NCI-H2196 treated with DMSO at 0.1 percent for 48 hours (cell line): ENCODE data around the gene DNLZ.
"Not testable (repeated sequence)": the region's sequence is repeated elsewhere in the genome, so short reads cannot be mapped to it uniquely, and the experiment has no call there.

Source experiments
- DNase-seq: peaks from one replicate; lab custom pipeline; 2025; ENCODE audit not compliant: unreplicated experiment; lab: John Stamatoyannopoulos, UW

DNLZ gene

DNA sequence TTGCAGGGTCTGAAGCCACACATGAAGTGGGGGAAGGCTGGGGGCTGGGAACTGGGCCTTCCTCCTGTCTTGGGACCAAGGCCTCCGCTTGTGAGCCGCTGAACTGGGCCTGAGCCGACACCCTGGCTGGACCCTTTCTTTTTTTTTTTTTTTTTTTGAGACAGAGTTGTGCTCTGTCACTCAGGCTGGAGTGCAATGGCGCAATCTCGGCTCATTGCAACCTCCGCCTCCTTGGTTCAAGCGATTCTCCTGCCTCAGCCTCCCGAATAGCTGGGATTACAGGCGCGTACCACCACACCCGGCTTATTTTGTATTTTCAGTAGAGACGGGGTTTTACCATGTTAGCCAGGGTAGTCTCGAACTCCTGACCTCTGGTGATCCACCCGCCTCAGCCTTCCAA is 44.3 kb downstream of the DNLZ start:
- not testable (repeated sequence) for DNase-seq

DNA sequence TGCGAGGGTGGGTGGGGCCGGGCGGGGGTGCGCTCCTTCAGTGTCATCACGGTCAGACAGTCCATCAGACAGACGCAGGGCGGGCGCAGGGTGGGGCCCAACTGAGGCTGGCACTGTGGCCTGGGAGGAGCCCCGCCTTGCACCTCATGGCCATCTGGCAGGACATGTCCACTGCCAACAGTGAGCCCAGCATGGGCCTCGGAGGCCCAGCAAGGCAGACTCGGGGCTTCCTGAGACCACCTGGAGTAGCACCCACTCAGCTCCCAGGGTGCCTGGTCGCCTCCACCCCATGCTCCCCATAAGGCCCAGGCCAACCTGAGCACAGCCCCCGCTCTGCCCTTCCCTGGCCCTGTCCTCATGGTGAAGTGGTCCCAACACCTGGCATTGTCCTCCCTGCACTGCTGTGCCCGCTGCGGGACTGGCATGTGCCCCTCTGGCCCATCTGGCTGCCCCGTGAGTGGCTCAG is 44.7 kb downstream of the DNLZ start:
- DNase-seq, result no peak

DNA sequence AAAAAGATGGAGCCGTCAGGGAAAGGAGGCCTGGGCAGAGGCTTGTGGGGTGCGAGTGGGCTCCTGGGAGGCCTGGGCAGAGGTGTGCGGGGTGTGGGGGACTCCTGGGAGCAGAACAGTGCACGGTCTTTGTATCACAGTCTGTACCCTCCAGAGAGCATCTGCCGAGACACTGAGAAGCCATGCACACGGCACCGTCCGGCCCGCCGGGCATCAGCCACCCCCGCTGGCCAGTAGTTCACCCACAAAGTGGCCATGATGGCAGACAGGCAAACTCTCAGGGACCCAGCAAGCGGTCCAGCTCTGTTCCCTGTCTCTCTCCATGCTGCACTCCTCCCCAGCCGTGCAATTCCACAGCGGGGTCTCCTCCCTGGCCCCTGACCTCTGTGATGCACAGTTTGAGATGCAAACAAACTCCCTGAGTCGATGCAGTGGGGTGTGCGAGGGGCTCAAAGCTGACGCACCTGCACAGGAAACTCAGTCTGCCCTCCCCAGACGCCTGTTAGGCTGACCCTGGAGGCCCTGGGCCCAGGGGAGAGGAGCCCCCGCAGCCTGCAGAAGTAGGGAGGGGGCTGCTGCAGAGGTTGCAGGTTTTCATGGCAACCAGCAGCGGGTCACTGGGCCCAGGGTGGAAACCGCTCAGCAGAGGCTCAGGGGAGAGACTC is 45.3 kb downstream of the DNLZ start:
- no peak for DNase-seq

GRCh38 chr9:136317695-136318094 is 45.8 kb downstream of the DNLZ start:
- no peak for DNase-seq

DNA sequence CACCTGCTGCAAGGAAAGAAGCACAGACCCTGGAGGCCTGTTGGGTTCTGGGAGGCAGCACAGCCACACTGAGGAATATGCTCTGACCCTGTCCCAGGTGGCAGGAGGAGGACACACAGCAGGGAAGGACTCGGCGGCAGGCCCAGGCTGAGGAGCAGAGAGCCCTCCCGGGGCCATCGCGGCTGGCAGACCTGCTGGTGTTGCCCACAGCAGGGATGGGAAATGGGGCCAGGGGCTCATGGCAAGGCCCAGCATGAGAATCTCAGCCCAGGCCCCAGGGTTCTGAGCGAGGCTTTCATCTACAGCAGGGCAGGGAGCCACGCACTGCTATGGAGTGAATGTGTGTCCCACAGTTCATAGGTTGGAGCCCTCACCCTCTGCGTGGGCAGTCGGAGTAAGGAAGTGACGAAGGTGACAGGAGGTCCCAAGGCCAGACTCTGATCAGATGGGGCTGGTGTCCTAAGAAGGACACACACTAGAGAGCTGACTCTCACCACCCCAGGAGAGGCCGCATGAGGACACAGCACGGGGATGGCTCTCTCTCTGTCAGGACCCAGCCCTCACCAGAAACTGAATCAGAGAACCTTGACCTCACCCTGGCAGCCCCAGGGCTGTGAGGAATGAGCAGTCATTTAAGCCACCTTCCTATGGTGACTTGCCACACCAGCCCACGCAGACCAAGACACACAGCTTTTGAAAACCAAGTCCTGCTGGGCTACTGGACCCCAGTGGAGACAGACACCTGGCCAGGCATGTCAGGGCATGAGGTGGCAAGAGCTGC is 46.5 kb downstream of the DNLZ start:
- no peak for DNase-seq

DNA sequence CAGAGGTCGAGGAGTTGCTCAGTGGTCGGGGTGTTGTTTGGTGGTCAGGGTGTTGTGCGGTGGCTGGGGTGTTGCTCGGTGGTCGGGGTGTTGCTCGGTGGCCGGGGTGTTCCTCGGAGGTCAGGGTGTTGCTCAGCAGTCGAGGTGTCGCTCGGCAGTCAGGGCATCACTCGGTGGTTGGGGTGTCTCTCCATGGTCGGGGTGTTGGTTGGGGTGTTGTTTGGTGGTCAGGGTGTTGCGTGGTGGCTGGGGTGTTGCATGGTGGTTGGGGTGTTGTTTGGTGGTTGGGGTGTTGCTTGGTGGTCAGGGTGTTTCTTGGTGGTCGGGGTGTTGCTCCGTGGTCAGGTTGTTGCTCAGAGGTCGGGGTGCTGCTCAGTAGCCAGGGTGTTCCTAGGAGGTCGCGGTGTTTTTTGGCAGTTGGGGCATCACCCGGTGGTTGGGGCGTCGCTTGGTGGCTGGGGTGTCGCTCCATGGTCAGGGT is 47.2 kb downstream of the DNLZ start:
- no peak for DNase-seq

- no peak for DNase-seq
Observed at GRCh38 chr9:136314944-136315343, 48.6 kb downstream of the DNLZ start.

GRCh38 chr9:136314056-136314416 is 49.5 kb downstream of the DNLZ start:
- no peak for DNase-seq

- no peak for DNase-seq
Observed at GRCh38 chr9:136313111-136314055, 50.2 kb downstream of the DNLZ start.

- no peak for DNase-seq
Observed at GRCh38 chr9:136312436-136312835, 51.1 kb downstream of the DNLZ start.

DNA sequence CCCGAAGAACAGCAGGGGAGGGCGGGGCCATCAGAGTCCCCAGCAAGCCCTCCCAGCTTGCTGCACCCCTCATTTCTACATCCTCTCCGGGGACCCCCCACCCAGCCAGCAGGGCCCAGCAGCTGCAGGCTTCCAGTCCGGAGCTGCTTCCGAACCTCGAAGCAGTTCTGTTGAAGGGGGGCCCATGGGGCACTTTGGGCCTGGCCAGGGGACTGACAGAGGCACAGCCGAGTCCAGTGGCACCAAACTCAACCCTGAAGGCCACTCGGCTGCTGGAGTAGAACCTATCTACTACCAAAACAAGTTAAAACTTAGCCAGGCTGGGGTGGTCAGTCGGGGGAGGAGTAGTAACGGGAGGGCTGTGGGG is 51.6 kb downstream of the DNLZ start:
- no peak for DNase-seq

- peak; percentile 35 for DNase-seq
Observed at GRCh38 chr9:136311051-136312008, 52.2 kb downstream of the DNLZ start.

DNA sequence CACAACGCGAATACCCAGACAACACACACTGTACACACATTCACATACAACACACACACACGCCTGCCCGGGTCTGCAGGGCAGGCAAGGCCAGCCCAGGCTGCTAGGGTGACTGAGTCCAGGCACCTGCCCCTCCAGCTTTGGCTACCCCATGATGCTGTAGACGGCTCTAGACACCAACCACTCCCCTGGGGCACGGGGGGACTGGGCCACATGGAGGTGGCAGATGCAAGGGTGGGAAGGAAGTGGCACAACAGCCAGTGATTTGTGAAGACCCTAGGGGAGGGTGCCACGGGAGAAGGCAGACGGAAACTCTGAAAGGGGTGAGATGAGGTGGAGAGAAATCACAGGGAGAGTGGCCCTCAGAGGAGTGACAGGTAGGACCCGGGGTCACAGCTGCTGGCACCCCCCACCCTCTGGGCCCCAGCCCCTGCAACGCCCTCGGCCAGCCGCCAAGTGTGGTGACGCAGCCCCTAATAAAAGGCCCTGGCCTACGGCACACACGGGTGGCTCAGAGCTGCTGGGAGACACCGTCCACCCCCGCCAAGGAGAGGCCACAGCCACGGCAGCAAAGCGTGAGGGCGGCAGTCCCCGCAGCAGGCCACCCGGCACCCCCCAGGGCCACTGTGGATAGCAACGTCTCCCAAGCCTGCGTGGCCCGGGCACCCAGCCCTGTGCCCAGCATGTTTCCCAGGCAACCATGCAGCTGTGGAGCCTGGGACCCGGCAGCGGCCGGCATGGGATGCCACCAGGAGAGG is 53.1 kb downstream of the DNLZ start:
- DNase-seq, result no peak

GRCh38 chr9:136309806-136310220 is 53.7 kb downstream of the DNLZ start:
- no peak for DNase-seq
